HTR-8/SVneo (cell line): ENCODE results near the gene CAMTA1.

Experiments
- DNase-seq: peaks from one replicate; pipeline ENCODE4 v3.0.0; 2011; ENCODE audit warnings: low spot score, mixed read lengths; ENCODE audit not compliant: insufficient read length
- FAIRE-seq: peaks from 2 replicates; lab custom pipeline; 2011; peaks lifted over from hg19 to GRCh38; lab: Jason Lieb, UNC

The CAMTA1 gene

DNA sequence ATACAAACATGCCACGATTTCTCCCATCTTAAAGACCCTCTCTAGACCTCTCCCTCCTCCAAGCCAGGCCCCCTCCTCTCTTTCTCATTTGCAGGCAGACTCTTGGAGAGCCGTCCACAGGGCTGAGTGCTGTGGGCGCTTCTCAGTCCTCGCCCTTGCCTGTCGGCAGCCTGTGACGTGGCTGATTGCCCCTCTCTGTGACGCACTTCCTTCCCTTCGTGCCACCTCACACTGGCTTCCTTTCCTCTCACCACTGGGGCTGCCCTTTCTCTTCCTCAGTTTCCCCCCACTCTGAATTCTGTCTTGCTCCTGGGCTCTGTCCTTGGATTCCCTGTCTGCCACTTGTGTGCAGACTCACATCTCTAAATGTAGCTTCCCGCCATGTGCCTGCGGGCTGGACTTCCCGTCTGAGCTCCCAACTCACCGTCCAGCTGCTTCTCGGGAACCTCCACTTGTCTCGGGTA is 227.2 kb downstream of the CAMTA1 start:
- FAIRE-seq: no peak
- DNase-seq: no peak

DNA sequence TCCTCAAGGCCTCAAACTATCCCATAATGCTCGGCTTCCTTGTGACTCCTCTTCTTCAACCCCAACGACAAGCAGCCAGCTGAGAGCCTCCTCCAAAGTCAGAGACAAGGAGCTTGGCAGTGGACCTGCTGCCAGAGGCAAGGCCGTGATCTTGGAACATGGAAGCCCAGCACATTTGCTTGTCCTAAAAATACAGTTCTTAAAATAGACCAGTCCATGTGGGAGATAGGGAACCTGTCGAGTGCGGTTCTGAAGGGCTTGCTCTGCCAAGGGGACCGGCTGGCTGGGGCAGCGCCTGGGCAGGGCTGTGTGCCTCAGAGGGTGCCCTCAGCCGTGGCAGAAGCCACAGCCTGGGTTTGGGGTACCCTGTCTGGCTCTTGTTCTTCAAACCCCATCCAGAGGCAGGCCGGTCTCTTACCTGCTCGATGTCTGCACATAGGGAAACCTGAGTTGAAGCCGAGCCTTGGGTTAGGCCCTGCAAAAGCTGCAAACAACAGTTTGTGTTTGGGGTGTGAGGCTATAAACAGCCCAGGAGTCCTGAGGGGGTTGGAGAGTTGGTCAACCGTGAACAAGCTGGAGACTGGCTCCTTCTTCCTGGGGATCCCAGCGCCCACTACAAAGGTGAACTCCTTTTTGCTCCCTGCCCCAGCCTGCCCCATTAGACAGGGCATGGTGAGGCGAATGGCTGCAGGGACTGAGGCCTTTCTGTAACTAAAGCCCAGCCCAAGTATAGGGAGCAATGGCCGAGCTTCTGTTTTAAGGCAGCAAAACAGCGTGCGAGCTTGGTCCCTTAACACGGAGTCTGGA is 228.8 kb downstream of the CAMTA1 start:
- DNase-seq (no peak), FAIRE-seq (no peak)

DNA sequence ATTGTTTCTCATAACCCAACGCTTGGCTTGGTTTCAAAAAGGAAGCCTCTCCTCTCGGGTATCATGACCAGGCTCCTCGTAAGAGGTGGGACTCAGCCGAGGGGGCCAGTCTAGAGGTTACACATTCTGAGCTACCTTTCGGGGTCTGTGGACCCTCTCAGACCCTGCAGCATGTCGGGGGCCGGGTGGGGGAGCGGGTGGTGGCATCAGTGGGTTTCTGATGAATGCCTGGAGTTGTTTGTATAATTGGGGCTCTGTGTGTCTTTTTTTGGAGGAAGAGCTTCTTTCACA is 229.3 kb downstream of the CAMTA1 start:
- no peak for FAIRE-seq
- DNase-seq: no peak

DNA sequence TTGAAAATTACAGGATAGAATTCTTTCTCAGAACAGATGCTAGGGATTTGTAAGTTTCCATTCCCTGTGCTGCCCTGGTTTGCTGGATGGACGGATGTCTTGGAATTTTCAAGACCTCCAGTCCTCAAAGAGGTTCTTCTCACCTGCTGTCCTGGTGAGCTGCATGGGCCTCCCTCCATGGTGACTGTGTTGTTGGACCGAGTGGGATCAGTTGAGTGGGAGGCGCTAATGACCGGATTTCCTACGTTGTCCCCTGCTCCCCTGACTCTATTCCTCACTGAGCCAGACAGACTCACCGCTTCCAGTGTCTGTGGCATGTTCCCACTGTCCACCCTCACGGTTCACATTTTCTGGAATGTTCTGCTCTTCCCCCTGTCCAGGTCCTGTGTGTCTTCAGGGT is 229.8 kb downstream of the CAMTA1 start:
- no peak for DNase-seq
- no peak for FAIRE-seq

DNA sequence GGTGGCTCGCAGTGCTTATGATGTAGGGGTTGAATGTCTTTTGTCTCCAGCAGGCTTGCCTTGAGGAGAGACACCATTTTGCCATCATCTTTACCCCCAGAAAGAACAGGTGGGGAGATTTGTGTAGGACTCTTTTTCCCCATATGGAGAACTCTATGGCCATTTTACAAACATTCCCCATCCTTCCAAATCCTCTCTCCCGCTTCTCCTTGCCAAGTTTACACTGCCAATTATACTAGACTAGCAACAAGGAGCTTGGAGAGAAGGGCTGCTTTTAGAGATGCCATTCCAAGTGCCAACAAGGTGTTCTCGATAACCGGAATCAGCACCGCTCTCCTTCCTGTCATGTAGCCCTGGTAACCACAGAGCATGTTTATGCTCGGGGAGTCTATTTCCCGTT is 233.1 kb downstream of the CAMTA1 start:
- FAIRE-seq (no peak), DNase-seq (no peak)

DNA sequence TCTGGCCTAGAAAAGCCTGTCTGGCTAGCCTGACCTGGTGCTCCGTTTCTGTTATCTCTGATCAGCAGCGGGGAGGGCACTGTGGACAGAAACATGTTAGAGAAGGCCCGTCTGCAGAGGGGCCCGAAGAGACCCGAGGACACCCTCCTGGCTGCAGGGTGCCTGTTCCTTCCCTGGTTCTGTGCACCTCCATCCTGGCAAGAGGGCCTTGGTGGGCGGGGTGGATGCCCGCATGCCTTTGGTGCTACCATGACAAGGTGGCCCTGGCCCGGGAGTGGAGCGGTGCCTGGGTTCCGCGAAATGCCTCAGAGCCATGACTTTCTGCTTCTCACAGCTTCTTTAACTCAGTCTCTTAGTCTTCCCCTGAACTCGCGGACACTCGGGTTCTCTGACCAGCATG is 233.6 kb downstream of the CAMTA1 start:
- FAIRE-seq (no peak), DNase-seq (no peak)

DNA sequence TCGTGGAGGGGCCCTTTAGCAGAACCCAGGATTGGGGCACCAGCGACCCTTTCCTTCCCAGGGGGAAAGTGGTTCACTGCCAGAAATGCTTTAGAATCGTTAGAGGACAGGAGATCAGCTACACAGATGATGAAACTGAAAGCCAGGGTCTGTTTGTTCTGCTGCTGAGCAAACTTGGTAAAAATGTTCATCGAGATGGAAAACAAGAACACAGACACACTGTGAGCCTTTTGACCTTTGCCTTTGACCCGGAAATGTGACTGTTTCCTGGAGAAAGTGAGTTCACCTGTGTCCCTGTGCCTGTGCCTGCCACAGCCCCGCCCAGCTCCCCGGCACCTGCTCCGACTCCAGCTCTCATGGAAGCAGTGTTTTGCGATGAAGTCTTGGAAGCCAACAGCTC is 234.3 kb downstream of the CAMTA1 start:
- no peak for FAIRE-seq
- no peak for DNase-seq

DNA sequence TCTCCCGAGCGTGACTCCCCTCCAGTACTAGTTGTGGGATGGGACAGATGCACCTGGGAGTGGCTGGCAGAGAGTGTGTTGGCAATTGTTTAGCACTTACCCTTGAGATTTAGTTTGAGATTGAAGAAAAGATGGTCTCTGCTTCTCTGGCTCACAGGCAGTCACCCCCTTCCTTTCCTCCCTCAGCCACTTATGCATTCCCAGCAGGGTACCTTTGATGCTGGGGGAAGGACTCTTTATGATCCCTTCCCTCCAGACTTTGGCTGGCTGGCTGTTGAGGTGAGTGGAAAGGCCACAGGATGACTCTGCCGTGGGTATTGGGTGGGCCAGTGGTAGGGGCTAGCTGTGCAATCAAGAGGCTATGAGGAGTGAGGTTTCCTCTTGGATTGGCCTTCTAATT is 236.8 kb downstream of the CAMTA1 start:
- DNase-seq (no peak), FAIRE-seq (no peak)

DNA sequence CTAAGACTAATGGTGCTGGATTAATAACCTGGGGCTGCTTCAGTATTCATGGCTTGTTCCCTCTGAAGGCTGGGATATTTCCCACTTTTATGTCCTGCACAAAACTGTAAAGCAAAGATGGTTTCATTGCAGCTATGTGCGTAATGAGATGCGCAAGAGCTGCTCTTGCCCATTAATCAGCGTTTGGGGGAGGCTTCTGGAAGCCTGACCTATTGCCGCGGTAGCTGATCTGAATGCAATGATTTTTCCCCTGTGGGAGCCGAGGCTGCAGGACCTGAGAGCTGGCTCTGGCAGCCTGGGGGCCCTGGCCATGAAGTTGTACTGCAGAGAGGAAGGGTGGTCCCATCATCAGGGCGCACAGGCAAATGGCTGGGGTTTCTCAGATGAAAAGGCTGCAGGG is 239.8 kb downstream of the CAMTA1 start:
- no peak for FAIRE-seq

DNA sequence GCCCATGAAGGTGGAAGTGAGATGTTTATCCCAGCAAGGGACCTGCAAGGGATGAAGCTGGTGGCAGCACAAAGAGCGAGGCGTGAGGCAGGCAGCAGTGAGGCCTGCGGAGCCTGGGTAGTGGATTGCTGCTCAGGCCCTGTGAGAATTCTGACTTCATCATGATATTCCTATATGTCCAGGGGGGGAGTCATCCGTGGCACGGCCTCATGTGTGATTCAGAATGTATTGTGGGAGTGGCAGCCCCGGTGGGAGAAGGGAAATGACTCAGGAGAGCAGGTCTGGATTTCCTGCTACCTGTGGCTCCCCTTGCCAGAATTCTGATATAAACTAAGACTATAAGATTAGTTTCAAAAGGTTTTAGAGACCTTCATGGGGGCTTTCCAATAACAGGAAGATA is 240.9 kb downstream of the CAMTA1 start:
- no peak for DNase-seq
- FAIRE-seq: no peak

More for the DNA sequence above, 239.8 kb downstream of the CAMTA1 start:
- no peak for DNase-seq

DNA sequence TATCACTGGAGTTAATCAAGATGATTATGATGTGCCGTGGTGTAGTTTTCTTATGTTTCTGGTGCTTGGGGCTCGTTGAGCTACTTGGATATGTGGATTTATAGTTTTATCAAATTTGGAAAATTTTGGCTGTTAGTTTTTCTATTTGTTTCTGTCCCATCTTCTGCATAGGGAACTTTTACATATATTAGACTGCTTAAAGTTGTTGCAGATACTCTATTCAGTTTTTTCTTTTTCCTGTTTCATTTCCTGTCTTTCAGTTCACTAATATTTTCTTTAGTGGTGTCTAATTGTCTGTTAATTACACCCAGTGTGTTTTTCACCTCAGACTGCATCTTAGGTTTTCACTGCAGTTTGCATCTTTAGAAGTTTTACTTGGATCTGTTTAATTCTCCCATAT is 247.7 kb downstream of the CAMTA1 start:
- DNase-seq (no peak), FAIRE-seq (no peak)

DNA sequence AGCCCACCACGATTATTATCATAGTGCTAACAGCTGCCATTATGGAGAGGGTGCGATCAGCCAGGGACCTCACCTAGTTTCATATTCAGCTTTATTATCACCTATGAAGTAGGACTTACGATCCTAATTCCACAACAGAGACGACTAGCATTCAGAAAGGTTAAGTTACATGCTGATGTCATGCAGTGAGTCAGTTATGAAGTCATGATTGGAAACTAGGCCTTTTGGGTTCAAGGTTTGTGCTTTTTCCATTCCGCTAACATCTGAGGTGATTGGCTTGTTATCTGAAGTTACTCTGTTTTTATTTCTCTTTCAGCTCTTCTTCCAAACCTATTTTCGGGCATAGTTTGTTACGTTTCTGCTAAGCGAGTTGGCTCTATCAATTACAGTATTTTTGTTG is 251.1 kb downstream of the CAMTA1 start:
- FAIRE-seq (no peak), DNase-seq (no peak)

DNA sequence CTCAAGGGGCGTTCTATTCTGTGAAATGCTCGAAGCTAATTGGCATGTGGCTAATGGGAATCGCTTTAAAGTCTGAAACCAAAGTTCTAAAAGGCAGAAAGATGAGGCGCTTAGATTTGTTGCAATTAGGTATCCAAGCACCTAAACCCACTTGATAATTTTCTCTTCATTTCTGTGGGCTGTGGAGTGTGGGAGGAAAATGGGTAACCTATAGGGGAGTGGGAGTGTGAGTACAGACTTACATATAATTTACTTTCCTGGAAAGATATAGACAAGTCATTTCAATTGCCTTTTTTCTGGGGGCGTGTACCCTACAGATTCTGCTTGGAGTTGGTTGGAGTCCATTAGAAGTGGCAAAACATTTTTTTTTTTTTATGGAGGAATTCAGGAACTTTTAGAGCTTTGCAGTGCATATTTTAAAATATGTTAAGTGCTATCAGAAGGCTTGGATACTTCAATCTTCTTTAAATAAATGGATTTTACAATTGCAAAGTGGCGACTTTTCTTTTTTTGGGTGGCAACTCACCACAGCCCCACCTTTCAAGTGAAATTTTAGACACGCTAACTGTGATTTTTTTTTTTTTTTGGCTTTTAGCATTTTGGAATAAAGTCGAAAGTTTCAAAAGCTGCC is 254.5 kb downstream of the CAMTA1 start:
- FAIRE-seq: no peak
- DNase-seq: no peak

DNA sequence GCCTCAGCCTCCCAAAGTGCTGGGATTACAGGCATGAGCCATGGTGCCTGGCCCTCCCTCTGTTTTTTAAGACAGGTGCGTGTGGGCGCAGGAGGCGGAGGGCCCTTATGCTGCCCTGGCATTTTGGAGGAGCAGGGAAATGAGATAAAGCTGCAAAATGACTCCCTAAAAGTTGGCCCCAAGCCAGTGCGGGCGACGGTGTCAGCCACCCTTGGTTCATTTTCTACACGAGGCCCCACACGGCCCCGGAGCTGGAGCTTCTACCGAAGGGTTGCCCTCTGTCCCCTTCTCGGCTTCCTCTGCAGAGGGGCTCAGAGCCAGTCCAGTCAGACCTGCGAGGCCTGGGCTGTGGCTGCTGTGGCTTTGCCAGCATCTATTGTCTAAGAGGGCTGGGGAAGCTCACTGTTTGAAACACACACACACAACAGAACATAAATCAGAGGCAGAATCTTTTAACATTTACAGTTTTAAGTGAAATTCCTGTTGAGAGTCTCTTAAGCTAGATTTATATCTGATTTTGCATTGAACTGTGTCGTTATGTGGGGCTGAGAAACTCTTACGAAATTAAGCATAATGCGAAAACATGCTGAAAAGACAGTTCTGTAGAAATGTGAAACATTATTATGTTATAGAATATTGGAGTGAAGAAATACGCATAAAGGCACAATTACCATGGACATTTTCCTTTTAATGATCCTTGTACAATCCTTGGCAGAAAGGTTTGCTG is 255.9 kb downstream of the CAMTA1 start:
- FAIRE-seq: no peak
- DNase-seq: no peak

DNA sequence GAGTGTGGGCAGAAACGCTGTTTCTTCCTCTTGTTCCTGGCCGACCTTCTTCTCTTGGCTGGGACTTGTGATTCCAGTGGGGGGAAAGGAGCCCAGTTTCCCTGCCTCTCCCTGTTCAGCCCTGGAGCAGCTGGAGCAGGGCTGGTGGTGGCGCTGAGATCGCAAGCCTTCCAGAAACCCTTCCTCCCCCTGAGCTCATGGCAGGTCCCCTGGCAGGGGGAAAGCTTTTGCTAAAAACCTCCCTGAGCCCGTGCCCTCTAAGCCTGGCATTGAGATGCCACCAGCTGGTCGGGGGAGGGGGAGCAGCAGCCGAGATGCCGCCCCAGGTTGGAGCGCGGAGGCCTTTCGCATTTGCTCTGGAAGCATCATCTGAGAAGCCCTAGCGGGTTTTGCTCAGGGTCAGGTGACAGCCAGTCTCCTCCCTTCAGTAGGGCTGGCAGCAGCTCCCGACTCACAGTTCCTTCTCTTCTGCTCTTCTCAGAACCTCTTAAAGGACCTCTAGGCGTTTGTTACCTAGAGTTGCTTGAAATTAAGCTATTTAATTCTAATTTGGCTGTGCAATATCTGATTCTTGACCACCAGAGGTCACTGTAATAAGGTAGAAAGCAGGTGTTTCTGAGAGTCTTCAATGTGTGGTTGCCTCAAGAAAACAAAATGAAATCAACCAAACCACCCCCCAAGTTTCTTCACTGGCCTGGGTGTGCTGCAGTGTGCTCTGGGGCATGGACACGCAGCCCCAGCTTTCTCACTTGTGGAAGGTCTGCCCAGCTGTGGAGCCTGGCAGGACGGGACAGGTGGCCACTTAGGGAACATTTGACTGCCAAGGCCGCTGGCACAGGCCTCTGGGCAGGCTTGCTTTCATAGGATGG is 257.3 kb downstream of the CAMTA1 start:
- DNase-seq: peak; percentile 35
- FAIRE-seq: no peak

DNA sequence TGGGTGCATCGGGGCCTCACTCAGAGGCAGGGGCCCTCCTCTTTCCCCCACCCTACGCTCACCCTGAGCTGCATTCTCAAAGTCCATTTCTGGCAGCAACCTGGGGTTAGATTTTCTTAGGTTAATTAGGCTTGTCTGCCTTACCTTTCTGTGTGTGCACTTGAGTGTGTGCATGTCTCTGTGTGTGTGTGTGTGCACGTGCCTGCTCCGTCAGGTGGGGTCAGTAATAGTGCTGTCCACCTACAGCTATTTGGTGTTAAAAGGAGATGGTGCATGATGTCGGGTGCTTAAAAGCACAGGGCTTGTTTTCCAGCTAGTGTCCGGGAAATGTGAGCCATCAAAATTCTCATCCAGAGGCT is 257.9 kb downstream of the CAMTA1 start:
- FAIRE-seq (no peak), DNase-seq (no peak)

DNA sequence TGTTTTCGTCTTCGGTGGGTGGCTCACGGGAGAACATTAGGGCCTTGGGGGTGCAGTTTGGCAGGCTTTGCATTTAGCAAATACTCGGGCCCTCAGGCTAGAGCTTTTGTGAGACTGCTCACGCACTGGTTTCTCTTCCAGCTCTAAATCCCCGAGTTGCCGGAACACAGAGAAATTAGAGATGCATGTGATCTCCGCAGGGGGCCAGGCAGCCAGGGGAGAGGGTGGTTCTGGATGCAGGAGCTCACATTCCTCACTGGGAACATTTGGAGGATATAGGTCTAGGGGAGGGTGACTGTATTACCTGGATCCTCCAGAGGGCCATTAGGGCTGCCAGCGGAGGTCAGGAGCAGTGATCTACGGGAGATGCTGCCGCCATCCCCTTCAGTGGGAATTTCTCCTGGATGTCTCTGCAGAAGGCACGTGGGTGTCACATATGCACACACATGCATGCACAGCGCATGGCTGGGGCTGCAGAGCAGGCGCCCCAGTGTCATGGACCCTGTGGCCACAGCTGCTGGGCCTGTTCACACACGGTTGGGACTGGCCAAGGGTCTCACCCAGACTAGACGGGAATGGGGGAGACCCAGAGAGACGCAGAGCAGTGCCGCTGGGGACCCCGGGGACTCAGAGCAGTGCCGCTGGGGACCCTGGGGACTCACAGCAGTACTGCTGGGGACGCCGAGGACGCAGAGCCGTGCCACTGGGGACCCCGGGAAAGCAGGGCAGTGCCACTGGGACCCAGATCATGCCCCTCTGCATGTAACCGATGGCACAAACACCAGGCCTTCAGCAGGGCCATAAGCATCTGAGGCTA is 258.7 kb downstream of the CAMTA1 start:
- DNase-seq (no peak), FAIRE-seq (no peak)

DNA sequence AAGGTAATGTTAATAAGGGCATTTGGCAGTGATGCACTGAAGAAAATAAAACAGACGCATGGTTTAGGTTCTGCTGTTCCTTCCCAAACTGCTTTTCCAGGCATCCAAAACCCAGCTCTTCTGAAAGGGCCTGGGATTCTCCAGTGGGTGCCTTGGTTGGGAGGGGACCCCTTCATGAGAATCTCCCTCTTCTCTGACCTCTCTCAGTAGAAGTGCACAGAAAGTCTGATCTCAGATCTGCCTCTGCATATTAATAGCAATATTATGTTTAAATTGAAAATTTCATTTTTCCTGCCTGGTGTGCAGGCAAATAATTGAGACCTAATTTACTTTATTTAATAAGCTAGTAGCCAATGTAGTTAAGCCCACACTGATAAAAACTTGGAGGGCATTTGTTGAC is 260.6 kb downstream of the CAMTA1 start:
- no peak for FAIRE-seq
- DNase-seq: no peak

DNA sequence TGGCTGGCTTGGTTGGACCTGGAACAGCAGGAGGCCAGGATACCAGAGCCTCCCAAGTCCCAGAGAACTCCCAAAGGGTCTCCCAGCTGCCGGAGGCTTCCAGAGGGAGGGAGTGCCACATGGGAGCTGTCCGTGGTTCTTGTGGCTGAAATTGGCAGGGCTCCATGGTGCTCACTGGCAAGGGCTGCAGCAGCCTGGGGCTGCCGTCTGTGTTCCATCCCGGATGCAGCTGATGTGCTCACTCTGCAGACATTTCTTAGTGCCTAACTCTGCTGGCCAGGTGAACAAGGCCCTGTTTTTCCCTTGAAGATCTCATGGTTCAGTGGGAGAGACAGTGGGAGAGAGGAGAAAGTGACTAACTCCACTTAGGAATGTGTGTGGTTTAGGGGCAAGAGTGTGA is 261.1 kb downstream of the CAMTA1 start:
- FAIRE-seq (no peak), DNase-seq (peak; percentile 33)

DNA sequence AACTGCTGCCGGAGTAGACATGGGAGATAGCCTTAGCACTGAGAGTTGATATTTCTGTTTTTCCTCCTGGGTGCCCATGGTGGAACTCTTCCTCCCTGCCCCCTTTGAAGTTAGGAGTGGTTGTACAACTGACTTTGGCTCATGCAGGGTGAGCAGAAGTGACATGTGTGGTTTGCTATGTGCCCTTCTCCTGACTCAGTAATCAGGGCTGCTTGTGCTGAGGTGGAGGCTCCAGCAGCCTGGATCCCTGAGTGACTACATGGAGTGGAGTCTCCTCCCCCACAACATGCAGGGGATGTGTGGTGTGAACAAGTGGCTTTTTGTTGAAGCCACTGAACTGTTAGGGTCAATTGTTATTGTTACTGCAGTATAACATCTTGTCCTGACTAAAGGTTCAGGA is 261.6 kb downstream of the CAMTA1 start:
- DNase-seq (no peak), FAIRE-seq (no peak)
